Right atrium auricular region (tissue), 2 donors: ENCODE results near the gene RBP5. TPM values are rescaled to one million over a fixed set of nuclear protein-coding genes. Genes with fewer than 3 reads are reported as not detected.

Source experiments
- DNase-seq: peaks from one replicate; pipeline ENCODE4 v3.0.0-alpha.2; 2019; ENCODE audit warnings: low spot score
- H3K27ac ChIP-seq, 2 donors: fragments of 200-600 bp; sonication (generic); 1 replicate in 1 of 2; 2 replicates in 1 of 2; pipeline ENCODE4 v1.5.1; 2016 to 2019
- H3K27me3 ChIP-seq, 2 donors: fragments of 200-600 bp; sonication (generic); one replicate each; pipeline versions ENCODE4 v1.5.1 to v1.6.0; 2017 to 2019
- H3K36me3 ChIP-seq: fragments of 200-600 bp; sonication (generic); one replicate; pipeline ENCODE4 v1.5.1; 2016
- H3K4me1 ChIP-seq, 2 donors: fragments of 200-600 bp; sonication (generic); one replicate each; pipeline versions ENCODE4 v1.5.1 to v1.6.0; 2017 to 2019
- H3K4me3 ChIP-seq, 2 donors: fragments of 200-600 bp; sonication (generic); 1 replicate in 1 of 2; 2 replicates in 1 of 2; pipeline ENCODE4 v1.5.1; 2017 to 2019; ENCODE audit warnings: mild to moderate bottlenecking in 1 of 2, moderate library complexity in 1 of 2
- H3K9me3 ChIP-seq, 2 donors: fragments of 200-600 bp; sonication (generic); one replicate each; pipeline ENCODE4 v1.5.1; 2019
- total RNA-seq, 2 donors: library from RNA; depleted of rRNA; stranded (reverse); fragments of >200 nt; gene quantifications; one replicate each; pipeline ENCODE4 v1.1.0, GENCODE V29; 2016
- TF ChIP-seq, protein P1 (sequence below), 2 donors: fragments of 200-600 bp; sonication (generic); IDR thresholded peaks; one replicate each; pipeline ENCODE4 v1.5.1; 2019; ENCODE audit warnings: antibody characterized with exemption in 2 of 2

Gene RBP5
- total RNA-seq, 2 donors from 2014 or later = not detected

DNA sequence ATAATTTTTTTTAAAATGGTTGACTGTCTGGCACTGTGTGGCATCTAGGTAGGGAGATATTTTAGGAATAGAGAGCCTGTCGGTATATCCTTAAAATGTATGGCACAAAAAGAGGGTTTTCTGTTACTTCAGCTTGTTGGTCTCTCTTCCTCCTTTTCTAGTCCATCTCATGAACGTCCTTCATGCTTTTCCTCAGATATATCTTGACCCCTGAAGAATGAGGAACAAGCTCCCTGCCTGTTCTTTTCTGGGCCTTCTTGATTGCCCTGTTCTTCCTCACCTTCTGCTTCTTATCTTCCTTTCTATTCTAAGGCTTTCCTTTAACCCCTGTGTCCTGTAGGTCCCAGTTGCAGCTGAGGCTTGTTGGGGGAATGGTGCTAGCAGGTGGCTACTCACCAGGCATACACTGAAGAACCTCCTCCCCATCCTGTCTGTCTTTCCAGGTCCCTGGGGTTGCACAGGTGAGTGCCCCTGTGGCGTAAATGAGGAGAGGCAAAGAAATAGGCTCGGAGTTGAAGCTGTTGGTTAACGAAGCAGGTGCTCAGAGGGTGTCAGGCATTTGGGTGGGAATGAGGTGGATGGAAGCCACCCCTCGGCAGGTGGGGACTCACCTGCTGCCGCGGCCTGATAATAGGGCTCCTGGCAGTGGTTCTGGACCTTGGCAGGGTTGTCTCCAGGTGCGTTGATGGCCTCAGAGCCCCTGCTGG lies 29.2 kb downstream of the RBP5 start:
- no peak overlapping the region for H3K4me3 ChIP-seq
- peaks cover 5% of the 10 kb centered on the region for H3K36me3 ChIP-seq
- TF ChIP-seq, protein P1, sequence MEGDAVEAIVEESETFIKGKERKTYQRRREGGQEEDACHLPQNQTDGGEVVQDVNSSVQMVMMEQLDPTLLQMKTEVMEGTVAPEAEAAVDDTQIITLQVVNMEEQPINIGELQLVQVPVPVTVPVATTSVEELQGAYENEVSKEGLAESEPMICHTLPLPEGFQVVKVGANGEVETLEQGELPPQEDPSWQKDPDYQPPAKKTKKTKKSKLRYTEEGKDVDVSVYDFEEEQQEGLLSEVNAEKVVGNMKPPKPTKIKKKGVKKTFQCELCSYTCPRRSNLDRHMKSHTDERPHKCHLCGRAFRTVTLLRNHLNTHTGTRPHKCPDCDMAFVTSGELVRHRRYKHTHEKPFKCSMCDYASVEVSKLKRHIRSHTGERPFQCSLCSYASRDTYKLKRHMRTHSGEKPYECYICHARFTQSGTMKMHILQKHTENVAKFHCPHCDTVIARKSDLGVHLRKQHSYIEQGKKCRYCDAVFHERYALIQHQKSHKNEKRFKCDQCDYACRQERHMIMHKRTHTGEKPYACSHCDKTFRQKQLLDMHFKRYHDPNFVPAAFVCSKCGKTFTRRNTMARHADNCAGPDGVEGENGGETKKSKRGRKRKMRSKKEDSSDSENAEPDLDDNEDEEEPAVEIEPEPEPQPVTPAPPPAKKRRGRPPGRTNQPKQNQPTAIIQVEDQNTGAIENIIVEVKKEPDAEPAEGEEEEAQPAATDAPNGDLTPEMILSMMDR (IDR thresholded peaks at IDR 0.05) = no peak
- DNase-seq = no peak
- no peaks in the 10 kb centered on the region for H3K4me1 ChIP-seq
- H3K27ac ChIP-seq = no peak overlapping the region
- H3K9me3 ChIP-seq = no peaks in the 10 kb centered on the region
- H3K27me3 ChIP-seq = no peaks in the 10 kb centered on the region

DNA sequence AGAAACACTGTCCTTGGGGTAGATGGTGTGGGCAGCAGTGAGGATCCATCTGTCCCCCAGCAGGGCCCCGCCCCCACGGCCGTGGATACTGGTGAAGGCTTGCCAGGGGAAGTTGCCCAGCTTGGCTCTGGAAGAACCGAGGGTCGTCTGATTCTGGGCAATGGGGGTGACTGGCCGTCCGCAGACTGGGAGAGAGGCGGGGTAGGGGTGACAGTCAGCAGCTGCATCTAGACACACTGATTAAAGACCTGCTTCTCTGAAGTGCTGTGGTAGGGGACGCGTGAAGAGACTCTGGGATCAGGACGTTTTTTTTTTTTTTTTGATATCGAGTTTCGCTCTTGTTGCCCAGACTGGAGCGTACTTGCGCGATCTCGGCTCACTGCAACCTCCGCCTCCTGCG lies 31.7 kb downstream of the RBP5 start:
- no peaks in the 10 kb centered on the region for H3K9me3 ChIP-seq
- H3K27me3 ChIP-seq = no peaks in the 10 kb centered on the region
- H3K4me3 ChIP-seq = no peak overlapping the region
- H3K27ac ChIP-seq = no peak overlapping the region
- H3K4me1 ChIP-seq = peaks cover 0 to 11% of the 10 kb centered on the region in 2 donors
- no peak for DNase-seq
- peaks cover 5% of the 10 kb centered on the region for H3K36me3 ChIP-seq
- TF ChIP-seq, protein P1 (IDR thresholded peaks at IDR 0.05) = no peak

DNA sequence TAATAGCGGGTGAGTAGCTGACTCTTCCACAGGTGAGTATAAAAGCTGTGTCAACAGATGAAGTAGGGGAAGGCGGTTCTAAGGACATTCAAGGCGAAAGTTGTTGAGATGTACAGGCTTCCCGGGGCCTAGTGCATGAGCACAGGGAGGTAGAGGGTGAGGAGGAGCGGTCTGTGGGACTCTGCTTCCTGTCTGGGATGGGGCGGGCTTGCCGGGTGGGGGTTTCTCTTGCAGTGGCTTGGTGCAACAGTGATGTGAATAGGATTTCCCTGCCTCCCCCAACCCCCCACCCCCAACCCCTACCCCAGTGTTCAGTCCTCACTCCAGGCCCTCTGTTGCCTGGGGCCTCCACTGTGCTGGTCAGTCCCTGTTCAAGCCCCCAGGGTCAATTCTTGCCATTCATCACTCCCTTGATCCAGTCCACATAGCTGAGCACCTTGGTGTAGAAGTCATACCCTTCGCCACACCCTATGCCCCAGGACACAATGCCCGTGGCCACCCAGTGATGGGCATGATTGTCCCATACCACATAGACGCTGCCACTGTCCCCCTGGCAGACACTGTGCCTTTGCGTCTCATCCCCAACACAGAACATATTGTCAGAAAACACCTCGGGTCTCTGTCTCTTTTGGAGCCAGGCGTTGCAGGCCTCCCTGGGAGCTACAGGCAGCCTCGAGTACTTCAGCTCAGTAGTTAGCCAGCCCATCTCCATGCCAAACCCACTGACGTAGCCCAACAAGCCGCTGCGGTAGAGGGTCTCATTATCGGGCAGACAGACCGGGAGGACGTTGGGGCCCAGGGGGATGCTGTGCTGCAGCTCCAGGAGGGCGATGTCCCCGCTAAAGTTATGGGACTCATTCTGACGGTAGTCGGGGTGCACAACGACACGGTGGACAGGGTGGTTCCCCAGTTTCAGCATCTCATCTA lies 32.4 kb downstream of the RBP5 start:
- H3K4me1 ChIP-seq = peaks cover 0 to 18% of the 10 kb centered on the region in 2 donors
- no peaks in the 10 kb centered on the region for H3K9me3 ChIP-seq
- H3K27ac ChIP-seq = no peak overlapping the region
- DNase-seq = no peak
- TF ChIP-seq, protein P1 (IDR thresholded peaks at IDR 0.05) = no peak
- peaks cover 5% of the 10 kb centered on the region for H3K36me3 ChIP-seq
- H3K4me3 ChIP-seq = no peak overlapping the region
- no peaks in the 10 kb centered on the region for H3K27me3 ChIP-seq

DNA sequence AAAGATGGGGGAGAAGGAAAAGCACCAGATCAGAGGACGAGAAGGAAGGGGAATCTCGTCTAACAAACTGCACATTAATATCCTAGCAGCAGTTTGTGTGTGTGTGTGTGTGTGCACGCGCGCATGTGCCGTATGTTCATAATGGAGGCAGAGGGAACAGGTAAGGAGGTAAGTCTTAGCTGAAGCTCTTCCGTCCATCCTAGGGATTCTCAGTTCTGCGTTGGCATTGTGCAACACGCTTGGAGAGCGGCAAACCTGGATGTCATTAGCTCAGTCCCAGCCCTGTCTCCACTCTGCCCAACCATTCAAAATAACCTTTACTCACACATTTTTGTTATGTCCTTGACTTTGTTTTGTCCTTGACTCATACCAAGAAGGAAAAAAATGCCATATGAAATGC lies 34.8 kb downstream of the RBP5 start:
- peaks cover 0 to 32% of the 10 kb centered on the region in 2 donors for H3K4me1 ChIP-seq
- TF ChIP-seq, protein P1 (IDR thresholded peaks at IDR 0.05) = no peak
- H3K27ac ChIP-seq = no peak overlapping the region
- no peak overlapping the region for H3K4me3 ChIP-seq
- no peaks in the 10 kb centered on the region for H3K9me3 ChIP-seq
- H3K36me3 ChIP-seq = no peaks in the 10 kb centered on the region
- H3K27me3 ChIP-seq = no peaks in the 10 kb centered on the region
- no peak for DNase-seq

DNA sequence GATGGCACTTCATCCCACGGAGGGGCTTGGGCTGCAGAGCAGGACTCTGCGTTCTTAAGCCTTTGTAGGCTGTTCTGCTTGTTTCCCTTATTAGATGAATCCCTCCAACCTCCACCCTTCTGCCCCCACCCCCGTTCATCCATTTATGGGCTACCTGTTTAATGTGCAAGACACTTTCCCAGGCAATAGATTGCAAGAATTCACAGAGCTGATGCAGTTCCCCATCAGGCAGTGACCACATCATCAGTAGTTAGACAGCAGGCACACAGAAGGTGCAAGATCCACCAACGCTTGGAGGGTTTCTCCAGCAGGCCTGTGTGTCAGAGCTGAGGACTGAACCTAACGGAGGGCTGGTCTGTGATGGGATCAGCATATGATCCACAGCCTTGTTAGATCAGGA lies 35.2 kb downstream of the RBP5 start:
- TF ChIP-seq, protein P1 (IDR thresholded peaks at IDR 0.05) = no peak
- no peak overlapping the region for H3K27ac ChIP-seq
- DNase-seq = no peak
- no peak overlapping the region for H3K4me3 ChIP-seq
- H3K27me3 ChIP-seq = no peaks in the 10 kb centered on the region
- H3K9me3 ChIP-seq = no peaks in the 10 kb centered on the region
- no peaks in the 10 kb centered on the region for H3K36me3 ChIP-seq
- H3K4me1 ChIP-seq = peaks cover 0 to 32% of the 10 kb centered on the region in 2 donors
